Activated CD8-positive, alpha-beta memory T cell treated with anti-CD3 and anti-CD28 coated beads for 1 hour (primary cell): ENCODE results near the gene ARR3.
"Not testable (repeated sequence)": the region's sequence is repeated elsewhere in the genome, so short reads cannot be mapped to it uniquely, and the experiment has no call there.

Source experiments
- DNase-seq, 2 donors: peaks; one replicate each; pipeline ENCODE4 v3.0.0-alpha.2; 2020; ENCODE audit warnings: low read depth in 1 of 2; ENCODE audit errors: extremely low read depth in 1 of 2

ARR3 gene

GRCh38 chrX:70268034-70268433 lies at the start of gene ARR3:
Gene ARR3, plus strand, starts transcription at chrX:70268334. Its CDS starts 1,052 bp downstream, at chrX:70269386.
- DNase-seq: no peak

GRCh38 chrX:70219938-70220764 lies 48.0 kb upstream of the ARR3 start:
- no peak for DNase-seq

GRCh38 chrX:70226048-70226447 lies 42.1 kb upstream of the ARR3 start:
- DNase-seq: no peak

- DNase-seq: no peak
Measured at GRCh38 chrX:70226687-70227086, 41.4 kb upstream of the ARR3 start.

GRCh38 chrX:70231666-70232065 lies 36.5 kb upstream of the ARR3 start:
- no peak for DNase-seq

GRCh38 chrX:70234355-70234754 lies 33.8 kb upstream of the ARR3 start, which contains the start of gene AWAT1:
Gene AWAT1, plus strand, starts transcription at chrX:70234655. Its CDS starts 41 bp downstream, at chrX:70234696.
- DNase-seq: no peak

- DNase-seq: no peak
Measured at GRCh38 chrX:70240751-70241150, 27.4 kb upstream of the ARR3 start.

- no peak for DNase-seq
Measured at GRCh38 chrX:70241501-70241900, 26.6 kb upstream of the ARR3 start.

GRCh38 chrX:70243601-70244000 lies 24.5 kb upstream of the ARR3 start:
- not testable (repeated sequence) for DNase-seq

- no peak for DNase-seq
Measured at GRCh38 chrX:70244881-70245280, 23.3 kb upstream of the ARR3 start.

- DNase-seq: no peak
Measured at GRCh38 chrX:70247252-70247651, 20.9 kb upstream of the ARR3 start.

- DNase-seq: no peak
Measured at GRCh38 chrX:70252491-70252890, 15.6 kb upstream of the ARR3 start.

GRCh38 chrX:70253377-70254062 lies 14.6 kb upstream of the ARR3 start:
- DNase-seq: no peak

- no peak for DNase-seq
Measured at GRCh38 chrX:70254063-70254400, 14.1 kb upstream of the ARR3 start.

GRCh38 chrX:70254909-70255308 lies 13.2 kb upstream of the ARR3 start:
- no peak for DNase-seq

GRCh38 chrX:70255452-70255851 lies 12.7 kb upstream of the ARR3 start:
- DNase-seq: no peak

- DNase-seq: no peak
Measured at GRCh38 chrX:70257423-70258288, 10.5 kb upstream of the ARR3 start.

GRCh38 chrX:70260104-70260503 lies 8.0 kb upstream of the ARR3 start, which contains the start of gene P2RY4:
Gene P2RY4, minus strand, starts transcription at chrX:70260204. Its CDS starts 580 bp downstream, at chrX:70259624.
- DNase-seq: no peak

GRCh38 chrX:70262952-70263567 lies 5.1 kb upstream of the ARR3 start:
- no peak for DNase-seq

- no peak for DNase-seq
Measured at GRCh38 chrX:70264784-70265183, 3.4 kb upstream of the ARR3 start.

GRCh38 chrX:70274029-70274428 lies 5.9 kb downstream of the ARR3 start:
- DNase-seq: not testable (repeated sequence)
